IMR-90 (cell line): ENCODE data around the gene RTL1.

Experiments
- CTCF ChIP-seq: conservative IDR thresholded peaks from 2 replicates; pipeline ENCODE4 v1.5.1; 2012; ENCODE audit warnings: mild to moderate bottlenecking, low read depth, low read length, improper control_type of control experiment
- MAFK ChIP-seq: IDR thresholded peaks from 2 replicates; pipeline ENCODE4 v1.6.1; 2012; ENCODE audit warnings: low read depth, low read length, improper control_type of control experiment
- POLR2A ChIP-seq: IDR thresholded peaks from 2 replicates; pipeline ENCODE4 v1.6.1; 2012; ENCODE audit warnings: mild to moderate bottlenecking, low read depth, low read length
- RCOR1 ChIP-seq: IDR thresholded peaks from 2 replicates; pipeline ENCODE4 v1.6.1; 2012; ENCODE audit warnings: mild to moderate bottlenecking, low read length, improper control_type of control experiment; ENCODE audit not compliant: insufficient replicate concordance
- SMC3 ChIP-seq: fragments of 150-350 bp; IDR thresholded peaks from 2 replicates; pipeline ENCODE4 v1.6.1; 2016; ENCODE audit warnings: low read depth, mild to moderate bottlenecking, antibody characterized with exemption, low read length, moderate library complexity

- TF ChIP-seq MAFK (no peak), CTCF (no peak), SMC3 (no peak), RCOR1 (no peak), POLR2A (no peak)
Measured at GRCh38 chr14:100865682-100866591, 37.6 kb downstream of the RTL1 start.
